HG03439 (cell line): Measurements from ENCODE around the gene NHSL1.
A peak's percentile ranks its signal among the peaks of the same experiment; 100 is the strongest.

ENCODE experiments used
- ATAC-seq: cut with Tn5 transposase; IDR thresholded peaks from one replicate; pipeline ENCODE4 v1.9.1; 2021; ENCODE audit warnings: mild to moderate bottlenecking, moderate library complexity; ENCODE audit not compliant: unreplicated experiment

The NHSL1 gene

DNA sequence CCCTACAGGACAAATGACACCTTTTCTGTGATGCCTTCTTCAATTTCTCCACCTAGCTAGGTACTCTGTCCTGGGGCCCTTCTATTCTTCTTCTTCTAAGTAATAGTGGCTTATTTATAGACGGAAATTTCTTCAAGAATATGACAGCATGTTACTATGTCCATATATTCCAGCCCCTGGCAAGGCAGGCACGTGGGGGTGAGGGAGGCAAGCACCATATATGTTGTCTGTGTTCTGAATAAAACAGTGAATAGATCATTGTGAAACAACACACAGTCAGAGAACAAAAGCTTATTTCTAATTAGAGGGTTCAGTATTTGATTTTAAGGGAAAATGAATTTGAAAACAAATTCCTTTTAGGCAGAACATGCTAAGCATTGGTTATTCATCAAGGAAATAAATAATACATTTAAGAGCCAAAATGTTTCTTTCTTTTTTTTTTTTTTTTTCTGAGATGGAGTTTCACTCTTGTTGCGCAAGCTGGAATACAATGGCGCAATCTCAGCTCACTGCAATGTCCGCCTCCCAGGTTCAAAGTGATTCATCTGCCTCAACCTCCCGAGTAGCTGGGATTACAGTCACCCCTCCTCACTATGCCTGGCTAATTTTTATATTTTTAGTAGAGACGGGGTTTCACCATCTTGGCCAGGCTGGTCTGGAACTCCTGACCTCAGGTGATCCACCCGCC is 89.1 kb downstream of the NHSL1 start:
- ATAC-seq: no peak

- ATAC-seq: no peak
These were observed 92.9 kb downstream of the NHSL1 start for GRCh38 chr6:138406443-138406842.

DNA sequence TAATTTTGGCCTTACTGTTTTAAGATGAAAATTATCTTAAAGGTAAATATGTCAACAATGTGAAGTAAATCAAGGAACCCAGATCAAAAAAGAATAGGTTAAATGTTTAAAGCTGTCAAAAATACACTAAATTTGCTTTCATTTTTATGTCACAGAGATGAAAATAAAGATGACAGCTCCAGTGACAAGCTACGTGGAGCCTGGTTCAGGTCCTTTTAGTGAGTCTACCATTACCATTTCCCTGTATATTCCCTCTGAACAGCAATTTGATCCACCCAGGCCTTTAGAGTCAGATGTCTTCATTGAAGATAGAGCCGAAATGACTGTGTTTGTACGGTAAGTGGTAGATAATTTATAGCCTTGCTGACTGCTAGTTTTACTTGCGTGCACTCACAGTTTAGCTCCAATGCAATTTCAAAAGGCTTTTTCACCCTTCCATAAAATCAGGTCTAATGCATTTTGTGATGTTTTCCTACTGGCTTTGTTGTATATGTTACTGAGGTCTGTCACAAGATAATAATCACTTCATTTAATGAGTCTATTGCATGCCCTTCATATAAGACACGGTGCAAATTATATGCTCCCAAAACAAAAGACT is 93.4 kb downstream of the NHSL1 start:
- no peak for ATAC-seq

GRCh38 chr6:138404666-138405337 is 94.5 kb downstream of the NHSL1 start:
- ATAC-seq: no peak

- ATAC-seq: peak; percentile 92
These were observed 95.3 kb downstream of the NHSL1 start, which contains the start of gene HEBP2 for GRCh38 chr6:138403801-138404665. Gene HEBP2 (plus strand): TSS chr6:138404223. CDS start chr6:138404496, 273 bp downstream.

DNA sequence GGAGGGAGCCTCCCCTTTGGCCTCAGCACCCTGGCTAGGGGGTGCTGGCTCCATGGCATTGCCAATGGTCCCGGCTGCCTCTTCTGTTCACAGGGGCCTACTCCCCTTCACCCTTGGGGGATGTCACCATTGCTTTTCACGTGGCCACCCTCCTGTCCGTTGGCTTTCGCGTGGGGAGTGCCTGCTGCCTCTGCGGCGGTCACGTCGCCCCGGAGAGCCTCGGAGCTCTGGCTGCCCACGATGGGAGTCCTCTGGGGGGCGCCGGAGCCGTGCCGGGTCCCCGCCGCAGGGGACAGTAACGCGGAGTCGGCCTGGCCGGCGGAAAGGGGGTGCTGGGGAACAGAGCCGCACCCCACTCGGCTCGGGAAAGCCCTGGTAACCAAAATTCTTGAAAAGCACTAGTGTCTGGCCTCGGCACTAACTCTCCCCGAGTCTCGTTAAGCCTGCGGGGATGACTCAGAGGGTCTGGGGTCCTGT is 95.9 kb downstream of the NHSL1 start:
- peak; percentile 27 for ATAC-seq

GRCh38 chr6:138402838-138403187 is 96.5 kb downstream of the NHSL1 start:
- ATAC-seq: no peak

- ATAC-seq: no peak
These were observed 97.1 kb downstream of the NHSL1 start for GRCh38 chr6:138401960-138402837.

DNA sequence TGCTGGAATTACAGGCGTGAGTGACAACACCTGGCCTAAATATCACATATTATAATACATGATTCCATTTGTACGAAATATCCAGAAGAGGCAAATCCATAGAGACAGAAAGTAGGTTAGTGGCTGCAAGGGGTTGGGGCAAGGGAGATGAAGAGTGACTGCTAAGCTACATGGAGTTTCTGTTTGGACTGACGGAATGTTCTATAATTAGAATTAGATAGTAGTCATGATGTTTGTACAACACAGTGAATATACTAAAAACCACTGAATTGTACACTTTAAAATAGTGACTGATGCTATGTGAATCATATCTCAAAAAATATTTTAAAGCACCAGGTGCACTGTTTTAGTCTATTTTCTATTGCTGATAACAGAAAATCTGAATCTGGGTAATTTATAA is 99.0 kb downstream of the NHSL1 start:
- ATAC-seq: no peak

DNA sequence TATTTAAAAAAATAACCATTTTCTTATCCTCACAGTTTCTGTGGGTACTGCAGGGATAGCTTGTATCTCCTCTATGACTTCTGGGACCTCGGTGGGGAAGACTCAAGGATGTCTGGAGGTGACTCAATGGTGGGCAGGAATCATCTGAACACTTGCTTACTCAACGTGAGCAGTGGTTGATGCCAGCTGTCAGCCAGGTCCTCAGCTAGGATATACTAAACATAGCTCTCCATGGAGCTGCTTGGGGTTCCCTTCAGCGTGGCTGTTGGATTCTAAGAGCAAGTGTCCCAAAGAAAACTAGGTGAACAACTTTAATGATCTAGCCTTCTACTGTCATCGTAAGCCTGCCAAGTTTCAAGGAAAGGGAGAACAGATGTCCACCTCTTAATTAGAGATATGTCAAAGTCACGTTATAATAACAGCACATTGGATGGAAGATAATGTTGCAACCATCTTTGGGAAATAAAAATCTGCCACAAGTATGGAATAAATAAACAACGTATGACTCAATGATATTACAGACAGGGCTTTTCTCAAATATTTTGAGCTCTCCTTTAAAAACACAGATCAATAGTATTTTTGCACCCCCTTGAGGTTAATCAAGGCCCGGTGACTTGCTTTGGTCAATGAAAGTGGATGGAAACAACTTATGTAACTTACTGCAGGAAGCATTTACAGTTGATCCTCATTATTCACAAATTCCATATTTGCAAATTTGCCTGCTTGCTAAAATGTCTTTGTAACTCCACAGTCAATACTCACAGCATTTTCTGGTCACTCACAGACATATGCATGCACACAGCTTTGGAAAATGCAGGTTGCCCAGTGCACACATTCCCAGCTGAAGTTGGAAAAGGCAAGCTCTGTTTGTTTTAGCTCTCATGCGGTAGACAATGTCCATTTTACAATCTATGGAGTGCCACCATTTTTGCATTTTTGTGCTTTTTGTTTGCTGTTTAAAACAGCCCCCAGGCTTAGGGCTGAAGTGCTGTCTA is 101.9 kb downstream of the NHSL1 start:
- ATAC-seq: no peak

- no peak for ATAC-seq
These were observed 102.6 kb downstream of the NHSL1 start for GRCh38 chr6:138396709-138397108.

DNA sequence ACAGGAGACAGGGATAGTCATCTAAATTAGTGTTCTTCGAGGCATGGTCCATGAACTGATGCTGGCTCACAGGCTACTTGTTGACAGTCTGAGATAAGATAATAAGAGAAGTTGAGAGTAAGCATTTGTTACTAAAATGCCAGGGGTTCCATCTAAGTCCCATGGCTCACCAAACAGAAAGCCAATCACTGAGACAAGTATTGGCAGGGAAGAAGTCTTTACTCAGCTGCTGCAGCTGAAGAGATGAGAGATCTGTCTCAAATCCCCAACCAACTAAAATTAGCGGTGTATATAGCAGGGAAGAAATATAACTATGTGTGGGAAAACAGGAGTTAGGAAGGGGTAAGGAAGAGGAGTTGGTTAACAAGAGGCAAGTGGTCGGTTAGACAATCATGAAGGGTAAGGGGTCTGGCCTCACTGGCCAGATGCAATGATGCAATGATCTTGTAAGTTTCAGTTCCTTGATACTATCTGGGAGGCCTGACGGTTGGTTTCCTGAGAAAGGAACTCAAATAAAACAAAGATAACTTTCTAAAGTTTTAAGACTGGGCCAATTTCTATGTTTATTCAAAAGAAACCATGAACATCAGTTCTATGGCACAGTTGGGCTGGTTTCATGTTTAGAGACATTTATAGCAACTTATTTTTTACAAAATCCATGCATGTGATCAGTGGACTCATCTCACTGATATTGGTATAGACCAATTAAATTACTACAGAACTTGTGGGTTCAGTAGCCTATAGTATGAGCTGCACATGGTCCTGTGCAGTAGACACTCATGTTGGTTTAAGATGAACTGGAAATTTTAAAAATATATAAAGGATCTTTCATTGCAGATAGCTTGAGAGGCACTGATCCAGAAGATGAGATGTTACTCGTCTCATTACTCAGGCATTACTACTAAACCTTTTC is 105.2 kb downstream of the NHSL1 start:
- no peak for ATAC-seq

- no peak for ATAC-seq
These were observed 109.7 kb downstream of the NHSL1 start for GRCh38 chr6:138389551-138389950.

GRCh38 chr6:138387577-138388368 is 111.5 kb downstream of the NHSL1 start:
- ATAC-seq: no peak

DNA sequence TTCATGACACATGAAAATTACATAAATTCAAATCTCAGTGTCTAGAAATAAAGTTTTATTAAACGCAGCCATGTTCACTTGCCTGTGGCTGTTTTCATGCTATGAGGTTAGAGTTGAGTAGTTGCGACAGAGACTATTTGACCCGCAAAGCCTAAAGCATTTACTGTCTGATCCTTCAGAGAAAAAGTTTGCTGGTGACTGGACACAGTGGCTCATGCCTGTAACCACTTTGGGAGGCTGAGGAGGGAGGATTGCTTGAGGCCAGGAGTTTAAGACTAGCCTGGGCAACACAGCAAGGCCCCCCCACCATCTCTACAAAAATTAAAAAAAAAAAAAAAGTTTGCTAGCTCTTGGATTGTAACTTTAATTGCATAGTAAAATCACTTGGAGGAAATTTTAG is 112.4 kb downstream of the NHSL1 start:
- ATAC-seq: no peak

DNA sequence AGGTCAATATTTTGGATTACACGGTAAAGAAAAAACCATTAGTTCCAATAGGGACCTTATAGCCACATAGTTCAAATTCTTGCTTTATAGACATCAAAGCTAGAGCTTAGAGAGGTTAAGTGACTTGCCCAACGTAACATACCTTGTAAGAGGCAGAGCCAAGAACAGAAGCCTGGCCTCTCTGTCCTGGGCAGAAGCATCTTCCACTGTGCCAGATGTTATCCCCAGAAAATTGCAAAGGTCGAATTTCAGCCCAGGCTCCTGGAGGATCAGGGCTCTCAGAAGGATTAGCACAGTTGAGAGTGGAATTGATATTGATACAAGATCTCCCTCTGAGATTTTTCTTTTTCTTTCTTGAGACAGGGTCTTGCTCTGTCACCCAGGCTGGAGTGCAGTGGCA is 115.5 kb downstream of the NHSL1 start:
- ATAC-seq: no peak
